Type B pancreatic cell (in vitro differentiated cells): ENCODE results near the gene ADGRG3. TPM values are rescaled to one million over a fixed set of nuclear protein-coding genes. Genes with fewer than 3 reads are reported as not detected.

Source experiments
- DNase-seq: peaks from one replicate; pipeline ENCODE4 v3.0.0; 2021; ENCODE audit warnings: mixed read lengths; ENCODE audit not compliant: unreplicated experiment; ENCODE audit errors: extremely low spot score
- H3K27ac Mint-ChIP-seq: 2 replicates; pipeline ENCODE4 v1.8.0; 2021; ENCODE audit warnings: mild to moderate bottlenecking, mixed read lengths
- H3K27me3 Mint-ChIP-seq: 2 replicates; pipeline ENCODE4 v1.8.0; 2021; ENCODE audit warnings: mixed read lengths
- H3K36me3 Mint-ChIP-seq: 2 replicates; pipeline ENCODE4 v1.8.0; 2021; ENCODE audit warnings: mixed read lengths
- H3K4me1 Mint-ChIP-seq: one replicate; pipeline ENCODE4 v1.8.0; 2021; ENCODE audit warnings: mixed read lengths; ENCODE audit not compliant: unreplicated experiment
- H3K4me3 Mint-ChIP-seq: 2 replicates; pipeline ENCODE4 v1.8.0; 2021; ENCODE audit warnings: mild to moderate bottlenecking, mixed read lengths
- H3K9me3 Mint-ChIP-seq: 2 replicates; pipeline ENCODE4 v1.8.0; 2021; ENCODE audit warnings: mixed read lengths
- total RNA-seq: library from RNA; stranded (reverse); gene quantifications from 2 replicates; pipeline ENCODE4 v1.2.1, GENCODE V29; 2021; ENCODE audit warnings: low replicate concordance
- TF ChIP-seq, protein P1 (sequence below): fragments of 200-600 bp; sonication (generic); conservative IDR thresholded peaks from 2 replicates; pipeline ENCODE4 v1.5.0; 2021; ENCODE audit warnings: antibody characterized with exemption, mild to moderate bottlenecking

ADGRG3 gene
- total RNA-seq, 1 donor from 2014 or later: not detected

DNA sequence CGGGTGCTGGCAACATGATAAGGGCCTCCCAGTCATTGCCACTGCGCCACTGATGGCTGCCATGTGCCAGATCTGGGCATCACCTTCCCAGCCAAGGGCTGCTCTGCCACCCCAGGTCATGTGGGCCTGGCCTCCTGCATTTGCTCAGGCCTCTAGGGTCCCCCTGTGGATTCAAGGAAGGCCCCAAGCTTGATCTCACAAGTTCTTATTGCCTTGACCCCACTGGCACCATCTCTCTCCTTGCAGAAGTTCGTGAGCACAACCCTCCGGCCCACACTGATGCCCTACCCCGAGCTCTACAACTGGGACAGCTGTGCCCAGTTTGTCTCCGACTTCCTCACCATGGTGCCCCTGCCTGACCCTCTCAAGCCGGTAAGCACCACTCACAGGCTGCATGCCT, 31.8 kb downstream of the ADGRG3 start:
- Mint-ChIP-seq H3K27me3 (no peaks in the 10 kb centered on the region), H3K4me3 (no peak overlapping the region), H3K27ac (no peak overlapping the region), H3K36me3 (no peaks in the 10 kb centered on the region), H3K9me3 (no peaks in the 10 kb centered on the region), H3K4me1 (peaks cover 24% of the 10 kb centered on the region)
- no peak for DNase-seq
- TF ChIP-seq, protein P1, sequence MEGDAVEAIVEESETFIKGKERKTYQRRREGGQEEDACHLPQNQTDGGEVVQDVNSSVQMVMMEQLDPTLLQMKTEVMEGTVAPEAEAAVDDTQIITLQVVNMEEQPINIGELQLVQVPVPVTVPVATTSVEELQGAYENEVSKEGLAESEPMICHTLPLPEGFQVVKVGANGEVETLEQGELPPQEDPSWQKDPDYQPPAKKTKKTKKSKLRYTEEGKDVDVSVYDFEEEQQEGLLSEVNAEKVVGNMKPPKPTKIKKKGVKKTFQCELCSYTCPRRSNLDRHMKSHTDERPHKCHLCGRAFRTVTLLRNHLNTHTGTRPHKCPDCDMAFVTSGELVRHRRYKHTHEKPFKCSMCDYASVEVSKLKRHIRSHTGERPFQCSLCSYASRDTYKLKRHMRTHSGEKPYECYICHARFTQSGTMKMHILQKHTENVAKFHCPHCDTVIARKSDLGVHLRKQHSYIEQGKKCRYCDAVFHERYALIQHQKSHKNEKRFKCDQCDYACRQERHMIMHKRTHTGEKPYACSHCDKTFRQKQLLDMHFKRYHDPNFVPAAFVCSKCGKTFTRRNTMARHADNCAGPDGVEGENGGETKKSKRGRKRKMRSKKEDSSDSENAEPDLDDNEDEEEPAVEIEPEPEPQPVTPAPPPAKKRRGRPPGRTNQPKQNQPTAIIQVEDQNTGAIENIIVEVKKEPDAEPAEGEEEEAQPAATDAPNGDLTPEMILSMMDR: no peak

DNA sequence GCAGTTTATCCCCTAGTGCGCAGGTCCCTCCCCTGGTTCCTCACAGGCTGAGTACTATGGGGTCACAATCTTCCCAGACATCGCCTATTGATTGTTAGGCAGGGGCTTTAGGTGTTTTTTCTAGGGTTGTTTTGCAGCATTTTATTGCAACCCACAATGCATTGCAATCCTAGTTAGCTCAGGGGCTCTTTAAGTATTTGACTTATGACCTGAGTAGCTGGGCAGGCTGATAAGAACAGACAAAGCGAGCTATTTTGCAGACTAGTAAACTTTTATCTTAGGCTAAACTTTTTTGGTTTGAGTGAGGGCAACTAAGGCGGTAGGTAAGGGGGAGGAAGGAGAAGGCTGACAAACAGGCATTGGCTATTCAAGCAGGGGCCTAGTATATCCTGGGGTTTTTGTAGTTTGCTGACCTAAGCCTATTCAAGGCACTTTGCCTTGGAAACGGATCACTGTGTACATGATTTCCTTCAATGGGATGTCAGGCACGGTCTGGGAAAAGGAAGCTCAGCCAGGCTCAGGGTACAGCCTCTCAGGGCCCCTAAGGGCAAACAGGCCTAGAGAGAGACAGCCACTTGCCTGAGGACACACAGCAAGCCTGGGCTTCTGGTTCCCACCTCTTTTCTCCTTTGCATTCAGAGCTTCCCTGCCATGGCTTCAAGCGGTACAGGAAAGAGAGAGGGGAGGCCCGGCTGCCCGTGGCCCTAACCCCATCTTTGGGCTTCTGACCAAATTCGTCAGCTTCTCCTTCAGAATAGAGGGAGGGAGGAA, 32.9 kb downstream of the ADGRG3 start:
- Mint-ChIP-seq H3K4me3 (peak overlapping the region; percentile 55), H3K27me3 (no peaks in the 10 kb centered on the region), H3K27ac (peak overlapping the region; percentile 89), H3K36me3 (no peaks in the 10 kb centered on the region), H3K4me1 (peaks cover 24% of the 10 kb centered on the region), H3K9me3 (no peaks in the 10 kb centered on the region)
- DNase-seq: no peak
- TF ChIP-seq, protein P1: no peak

DNA sequence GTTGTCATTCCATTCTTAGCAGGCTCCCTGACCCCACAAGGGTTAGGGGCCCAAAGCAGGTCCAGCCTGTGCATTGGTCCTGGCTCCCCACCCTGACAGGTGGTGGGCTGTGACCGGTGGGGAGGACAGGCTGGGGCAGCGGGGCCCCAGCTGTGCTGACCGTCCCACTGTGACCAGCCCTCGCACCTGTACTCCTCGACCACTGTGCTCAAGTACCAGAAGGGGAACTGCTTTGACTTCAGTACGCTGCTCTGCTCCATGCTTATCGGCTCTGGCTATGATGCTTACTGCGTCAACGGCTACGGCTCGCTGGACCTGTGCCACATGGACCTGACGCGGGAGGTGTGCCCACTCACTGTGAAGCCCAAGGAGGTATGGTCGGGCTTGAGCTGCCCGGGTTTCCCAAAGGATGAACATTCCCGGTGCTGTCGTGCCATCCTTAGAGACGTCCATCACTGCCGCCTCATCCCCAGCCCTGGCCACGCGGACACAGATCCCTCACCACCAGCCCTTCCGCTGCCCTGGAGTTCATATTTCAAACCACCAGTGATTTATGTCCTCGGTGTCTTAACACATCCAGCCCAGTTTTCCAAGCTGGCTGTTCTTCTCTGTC, 33.8 kb downstream of the ADGRG3 start:
- H3K36me3 Mint-ChIP-seq: no peaks in the 10 kb centered on the region
- H3K27ac Mint-ChIP-seq: no peak overlapping the region
- DNase-seq: no peak

DNA sequence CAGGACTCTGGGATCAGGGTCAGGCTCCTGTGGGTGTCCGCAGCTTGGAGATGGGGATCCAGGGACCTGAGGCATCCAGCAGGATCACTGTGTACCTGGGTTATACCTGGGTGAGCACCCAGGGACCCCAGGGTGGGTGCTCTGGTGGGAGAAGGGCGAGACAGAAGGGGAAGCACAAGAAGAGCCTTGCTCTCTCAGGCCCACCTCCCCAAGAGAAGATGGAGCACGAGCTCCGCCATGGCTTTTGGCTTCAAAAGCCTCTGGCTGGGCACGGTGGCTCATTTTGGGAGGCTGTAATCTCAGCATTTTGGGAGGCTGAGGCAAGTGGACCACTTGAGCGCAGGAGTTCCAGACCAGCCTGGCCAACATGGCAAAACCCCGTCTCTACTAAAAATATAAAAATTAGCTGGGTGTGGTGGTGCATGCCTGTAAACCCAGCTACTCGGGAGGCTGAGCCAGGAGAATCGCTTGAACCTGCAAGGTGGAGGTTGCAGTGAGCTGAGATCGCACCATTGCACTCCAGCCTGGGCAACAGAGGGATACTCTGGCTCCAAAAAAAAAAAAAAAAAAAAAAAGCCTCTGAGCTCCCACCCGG, 35.4 kb downstream of the ADGRG3 start:
- TF ChIP-seq, protein P1: no peak
- Mint-ChIP-seq H3K36me3 (no peaks in the 10 kb centered on the region), H3K27ac (no peak overlapping the region)

More for the DNA sequence above, 33.8 kb downstream of the ADGRG3 start:
- Mint-ChIP-seq H3K27me3 (no peaks in the 10 kb centered on the region), H3K4me1 (peaks cover 24% of the 10 kb centered on the region), H3K4me3 (no peak overlapping the region), H3K9me3 (no peaks in the 10 kb centered on the region)
- TF ChIP-seq, protein P1: no peak

DNA sequence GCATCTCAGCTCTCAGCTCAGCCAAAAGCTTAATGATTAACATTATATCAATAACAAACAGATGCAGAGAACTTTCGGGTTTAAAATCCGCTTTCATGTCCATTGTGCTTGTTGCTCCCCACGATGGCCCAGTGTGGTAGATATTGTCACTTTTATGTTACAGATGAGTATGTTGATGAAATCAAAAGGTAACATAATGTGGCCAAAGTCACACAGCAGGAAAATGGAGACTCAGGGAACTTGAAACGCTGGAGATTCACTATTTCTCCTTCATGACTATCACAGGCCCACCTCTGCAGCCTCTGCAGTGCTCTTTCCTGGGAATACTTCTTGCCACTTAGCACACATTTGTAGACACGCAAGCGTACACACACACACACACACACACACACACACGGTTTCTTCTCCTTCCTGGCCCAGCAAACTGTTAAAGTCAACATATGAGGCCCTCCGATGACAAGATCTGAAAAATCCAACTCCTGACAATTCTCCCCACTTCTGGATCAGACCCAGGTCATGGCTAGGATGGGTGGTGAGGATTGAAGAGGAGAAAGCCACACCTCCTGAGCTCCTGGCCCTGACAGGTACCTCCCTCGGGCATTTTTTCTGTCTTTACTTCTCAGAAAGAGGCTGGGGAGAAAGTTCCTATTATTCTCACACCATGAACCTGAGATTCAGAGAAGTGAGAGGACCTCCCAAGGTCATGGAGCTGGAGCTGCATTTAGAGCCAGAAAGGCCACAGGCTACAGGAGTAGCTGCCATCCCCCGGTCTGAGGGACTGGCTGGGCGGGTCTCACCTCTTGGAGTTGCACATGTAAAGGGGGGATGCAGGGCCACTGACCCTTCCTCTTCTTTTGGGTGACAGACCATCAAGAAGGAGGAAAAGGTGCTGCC, 36.2 kb downstream of the ADGRG3 start:
- Mint-ChIP-seq H3K36me3 (no peaks in the 10 kb centered on the region), H3K4me1 (peaks cover 24% of the 10 kb centered on the region), H3K4me3 (peak overlapping the region; percentile 42), H3K27me3 (no peaks in the 10 kb centered on the region), H3K27ac (peak overlapping the region; percentile 82), H3K9me3 (no peaks in the 10 kb centered on the region)
- TF ChIP-seq, protein P1: no peak
- no peak for DNase-seq

More for the DNA sequence above, 35.4 kb downstream of the ADGRG3 start:
- no peaks in the 10 kb centered on the region for H3K27me3 Mint-ChIP-seq
- H3K9me3 Mint-ChIP-seq: no peaks in the 10 kb centered on the region
- H3K4me3 Mint-ChIP-seq: no peak overlapping the region
- DNase-seq: no peak
- peaks cover 24% of the 10 kb centered on the region for H3K4me1 Mint-ChIP-seq
